SK-N-SH (cell line): ENCODE results near the gene LYL1. TPM values are rescaled to one million over a fixed set of nuclear protein-coding genes. Genes with fewer than 3 reads are reported as not detected.

Experiments
- CTCF ChIA-PET: fragments of 300-600, 350-600 bp; formaldehyde crosslinking; extraction: SDS; loops from one replicate; lab custom pipeline; 2021; lab: Yijun Ruan, JAX
- POLR2A ChIA-PET: fragments of 350-600 bp; sonication (Branson Sonifier 250); formaldehyde crosslinking; extraction: SDS; loops from one replicate; lab custom pipeline; 2020; ENCODE audit warnings: antibody characterized with exemption, inconsistent platforms; lab: Yijun Ruan, JAX
- DNase-seq: peaks from one replicate; pipeline ENCODE4 v3.0.0; 2012
- H2AFZ ChIP-seq: fragments of 200-600 bp; sonication (generic); 2 replicates; pipeline ENCODE4 v1.8.1; 2016; ENCODE audit warnings: antibody characterized with exemption, mild to moderate bottlenecking, low read depth
- H3F3A ChIP-seq: fragments of 200-600 bp; sonication (generic); replicated peaks from 2 replicates; pipeline ENCODE3; 2016; ENCODE audit warnings: antibody characterized with exemption, mild to moderate bottlenecking; ENCODE audit not compliant: insufficient read depth
- H3K27ac ChIP-seq, 2 experiments: fragments of 200-500 bp in 1 of 2; fragments of 200-600 bp in 1 of 2; sonication (Bioruptor generic) in 1 of 2; sonication (generic), shearing (Covaris generic) in 1 of 2; 2 replicates each; pipeline versions ENCODE4 v1.5.1 to v1.6.1; 2014 to 2016; ENCODE audit warnings: low read depth in 2 of 2, inconsistent platforms in 1 of 2, low read length in 1 of 2, mild to moderate bottlenecking in 1 of 2, mixed read lengths in 1 of 2
- H3K27me3 ChIP-seq: fragments of 200-600 bp; sonication (generic), shearing (Covaris generic); 2 replicates; pipeline ENCODE4 v1.6.1; 2016; ENCODE audit warnings: mixed run types; ENCODE audit not compliant: insufficient read depth
- H3K36me3 ChIP-seq, 2 experiments: fragments of 200-500 bp in 1 of 2; fragments of 200-600 bp in 1 of 2; sonication (Bioruptor generic) in 1 of 2; sonication (generic) in 1 of 2; replicated peaks in 1 of 2; 2 replicates each; pipeline versions ENCODE3 to v1.5.1; 2014 to 2016; ENCODE audit warnings: low read length in 1 of 2, mild to moderate bottlenecking in 1 of 2; ENCODE audit not compliant: insufficient read depth in 2 of 2, control insufficient read depth in 1 of 2
- H3K4me1 ChIP-seq, 2 experiments: fragments of 200-500 bp in 1 of 2; fragments of 200-600 bp in 1 of 2; sonication (Bioruptor generic) in 1 of 2; sonication (generic), shearing (Covaris generic) in 1 of 2; 2 replicates each; pipeline versions ENCODE4 v1.5.1 to v1.6.1; 2014 to 2016; ENCODE audit warnings: low read depth in 1 of 2, low read length in 1 of 2, mixed run types in 1 of 2; ENCODE audit not compliant: insufficient read depth in 2 of 2, control insufficient read depth in 1 of 2
- H3K4me2 ChIP-seq: fragments of 200-600 bp; sonication (generic), shearing (Covaris generic); 2 replicates; pipeline ENCODE4 v1.6.1; 2017; ENCODE audit warnings: mixed run types
- H3K4me3 ChIP-seq, 2 experiments: fragments of 200-500 bp in 1 of 2; fragments of 200-600 bp in 1 of 2; sonication (Bioruptor generic) in 1 of 2; sonication (generic), shearing (Covaris generic) in 1 of 2; 2 replicates each; pipeline versions ENCODE4 v1.5.1 to v1.8.1; 2014 to 2016; ENCODE audit warnings: low read depth in 2 of 2, inconsistent platforms in 1 of 2, low read length in 1 of 2, mild to moderate bottlenecking in 1 of 2, mixed read lengths in 1 of 2, moderate library complexity in 1 of 2
- H3K79me2 ChIP-seq: fragments of 200-600 bp; sonication (generic); 2 replicates; pipeline ENCODE4 v1.8.1; 2017; ENCODE audit warnings: mild to moderate bottlenecking; ENCODE audit not compliant: insufficient read depth
- H3K9ac ChIP-seq: fragments of 200-600 bp; sonication (generic); 2 replicates; pipeline ENCODE4 v1.6.1; 2017; ENCODE audit warnings: mixed run types
- H3K9me2 ChIP-seq: fragments of 200-600 bp; sonication (generic); 2 replicates; pipeline ENCODE4 v1.6.1; 2017; ENCODE audit warnings: mixed run types
- H3K9me3 ChIP-seq: fragments of 200-600 bp; sonication (generic); 2 replicates; pipeline ENCODE4 v1.6.1; 2017; ENCODE audit warnings: mixed run types, mild to moderate bottlenecking, moderate library complexity
- H4K20me1 ChIP-seq: fragments of 200-600 bp; sonication (generic); 2 replicates; pipeline ENCODE4 v1.6.1; 2017; ENCODE audit warnings: mild to moderate bottlenecking, mixed run types; ENCODE audit not compliant: insufficient read depth
- ELF1 ChIP-seq: IDR thresholded peaks from 2 replicates; pipeline ENCODE4 v1.4.0; 2012
- EP300 ChIP-seq, 2 experiments: IDR thresholded peaks; 2 replicates each; pipeline versions ENCODE4 v1.4.0 to v1.6.1; 2012; ENCODE audit warnings: borderline replicate concordance in 1 of 2, low read depth in 1 of 2, low read length in 1 of 2
- EZH2phosphoT487 ChIP-seq: fragments of 200-600 bp; sonication (generic); IDR thresholded peaks from 2 replicates; pipeline ENCODE4 v1.6.1; 2017; ENCODE audit warnings: low read depth, mixed run types, mild to moderate bottlenecking, antibody characterized with exemption, moderate library complexity, borderline replicate concordance
- GATA2 ChIP-seq: sonication (generic); formaldehyde crosslinking; IDR thresholded peaks from 2 replicates; pipeline ENCODE4 v1.5.0; 2020; ENCODE audit warnings: mild to moderate bottlenecking, missing genetic modification reagents
- JUND ChIP-seq: IDR thresholded peaks from 2 replicates; pipeline ENCODE4 v1.4.0; 2012
- MXI1 ChIP-seq: IDR thresholded peaks from 2 replicates; pipeline ENCODE4 v1.6.1; 2012; ENCODE audit warnings: mild to moderate bottlenecking, low read depth, low read length, improper control_type of control experiment
- PBX3 ChIP-seq: IDR thresholded peaks from 2 replicates; pipeline ENCODE4; 2012
- POLR2AphosphoS5 ChIP-seq: IDR thresholded peaks from 2 replicates; pipeline ENCODE4 v1.6.1; 2012; ENCODE audit warnings: low read depth, low read length
- RCOR1 ChIP-seq: fragments of 150-350 bp; IDR thresholded peaks from 2 replicates; pipeline ENCODE4 v1.6.1; 2017; ENCODE audit warnings: antibody characterized with exemption, low read length
- RFX5 ChIP-seq: IDR thresholded peaks from 2 replicates; pipeline ENCODE4 v1.6.1; 2012; ENCODE audit warnings: mild to moderate bottlenecking, improper control_type of control experiment, low read length
- RXRA ChIP-seq: IDR thresholded peaks from 2 replicates; pipeline ENCODE4 v1.4.0; 2012; ENCODE audit warnings: low read depth, mild to moderate bottlenecking, borderline replicate concordance
- SIN3A ChIP-seq: IDR thresholded peaks from 2 replicates; pipeline ENCODE4 v1.6.1; 2012; ENCODE audit warnings: low read depth, mild to moderate bottlenecking, low read length, moderate library complexity, borderline replicate concordance
- SMC3 ChIP-seq: IDR thresholded peaks from 2 replicates; pipeline ENCODE4 v1.6.1; 2012; ENCODE audit warnings: low read depth, low read length, improper control_type of control experiment
- TAF1 ChIP-seq: IDR thresholded peaks from 2 replicates; pipeline ENCODE4 v1.6.1; 2012; ENCODE audit warnings: low read depth, mild to moderate bottlenecking, low read length, moderate library complexity, borderline replicate concordance
- TEAD4 ChIP-seq: IDR thresholded peaks from 2 replicates; pipeline ENCODE4 v1.4.0; 2012; ENCODE audit warnings: mild to moderate bottlenecking, borderline replicate concordance; ENCODE audit not compliant: insufficient read depth
- YY1 ChIP-seq: IDR thresholded peaks from 2 replicates; pipeline ENCODE4 v1.4.0; 2012; ENCODE audit warnings: low read depth, mild to moderate bottlenecking
- WGBS: methylation state at CpG from one replicate; pipeline ENCODE4 v1.1.6; 2017; ENCODE audit warnings: low lambda C conversion rate; 5-methylcytosine and 5-hydroxymethylcytosine counted together
- polyA plus RNA-seq, 3 experiments: library from polyadenylated mRNA; depleted of rRNA; stranded (reverse); fragments of >200 nt; gene quantifications; 2 replicates each; pipeline ENCODE4 v1.2.3, GENCODE V29; 2012
- TF ChIP-seq, protein P1 (sequence below): fragments of 150-350 bp; IDR thresholded peaks from 2 replicates; pipeline ENCODE4 v1.6.1; 2017; ENCODE audit warnings: antibody characterized with exemption, low read length, low read depth, borderline replicate concordance
- TF ChIP-seq, protein P2 (sequence below): IDR thresholded peaks from 2 replicates; pipeline ENCODE4 v1.4.0; 2012; ENCODE audit warnings: low read depth
- TF ChIP-seq, protein P3 (sequence below): fragments of 150-350 bp; IDR thresholded peaks from 2 replicates; pipeline ENCODE4 v1.6.1; 2016; ENCODE audit warnings: mild to moderate bottlenecking, low read depth, low read length

LYL1 gene
- 1.1 and 2.2 TPM in 2 replicates for polyA plus RNA-seq (2012; rRNA removed)
- 0.80 and 1.8 TPM in 2 replicates for polyA plus RNA-seq (2012; cell fraction: cytosol; rRNA removed)
- polyA plus RNA-seq (2012; cell fraction: nucleus; rRNA removed) = 3.7 and 4.9 TPM in 2 replicates

DNA sequence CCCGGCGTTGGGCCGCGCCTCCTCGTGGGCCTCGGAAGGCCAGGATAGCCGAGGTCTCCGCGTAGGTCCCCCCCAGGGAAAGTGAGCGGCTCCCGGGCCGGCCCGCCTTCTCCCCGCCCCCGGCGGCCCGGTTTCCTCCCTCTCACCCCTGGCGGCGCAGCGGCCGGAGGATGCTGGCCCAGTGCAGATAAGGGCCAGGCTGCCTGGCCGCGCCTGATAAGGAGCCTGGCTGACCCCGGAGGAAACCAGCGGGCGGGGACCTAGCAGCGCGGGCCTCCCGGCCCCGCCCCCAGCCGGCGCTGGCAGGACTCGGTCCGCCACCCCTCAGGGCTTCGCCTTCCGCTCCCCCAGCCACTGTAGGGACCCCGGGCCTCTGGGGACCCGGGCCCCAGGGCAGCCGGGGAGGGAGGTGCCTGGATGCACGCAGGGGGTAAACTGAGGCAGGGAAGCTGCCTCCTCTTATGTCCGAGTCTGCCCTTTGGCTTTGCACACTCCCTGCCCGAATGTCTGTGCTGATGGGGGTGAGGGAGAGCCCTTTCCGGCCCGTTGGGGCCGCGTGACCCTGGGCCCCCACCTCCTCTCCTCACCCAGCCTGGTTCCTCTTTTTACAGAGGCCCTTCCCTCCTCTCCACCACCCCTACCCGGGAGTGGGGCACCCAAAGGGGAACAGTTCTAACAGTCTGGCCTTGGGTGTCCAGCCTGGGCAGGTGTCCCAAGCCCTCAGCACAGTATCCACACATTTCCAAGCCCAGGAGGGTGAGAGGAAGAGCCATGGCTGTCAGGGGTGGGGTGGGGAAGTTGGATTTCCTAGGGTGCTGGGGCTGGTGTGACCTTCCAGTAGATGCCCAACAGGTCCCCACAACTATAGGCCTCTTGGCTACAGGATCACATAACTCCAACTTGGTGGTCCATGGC lies at the start of gene LYL1:
TSS of gene LYL1 (minus strand) at position 193 of the 915 bp plus-strand sequence. CDS start 1,687 bp downstream, outside the sequence.
- peak within 1 kb of the TSS; percentile 40 to 92 for H3K27ac ChIP-seq
- H3K9me2 ChIP-seq = no peaks in the 10 kb centered on the region

GRCh38 chr19:13151605-13152355 lies 49.1 kb upstream of the LYL1 start:
- H3K9me3 ChIP-seq = no peaks in the 10 kb centered on the region
- H3K27me3 ChIP-seq = no peaks in the 10 kb centered on the region
- peaks cover 4 to 23% of the 10 kb centered on the region in 2 experiments; a peak in 1 of 4 replicates for H3K4me1 ChIP-seq
- DNase-seq = peak; percentile 95
- ChIA-PET POLR2A (interaction anchor here (0.7 to 2.2 kb wide), 14 partner anchors 9 to 1974 kb away, joined by 3 to 73 read pairs (median 4); partner anchors contain the start of genes DAND5, GCDH and NACC1), CTCF (interaction anchor here (0.8 to 1.8 kb wide), 13 partner anchors 12 to 186 kb away, joined by 3 to 11 read pairs (median 5); partner anchors contain the start of genes DAND5 and NACC1)
- peaks cover 25% of the 10 kb centered on the region for H4K20me1 ChIP-seq
- peaks cover 0 to 19% of the 10 kb centered on the region in 2 experiments for H3K36me3 ChIP-seq
- whole genome bisulfite sequencing = 0% methylated on average over 24 of the region's 71 CpGs
- H2AFZ ChIP-seq = peak overlapping the region; percentile 39; the same call in 1 of the 2 replicates
- H3F3A ChIP-seq = peaks cover 29% of the 10 kb centered on the region
- H3K9ac ChIP-seq = peak overlapping the region; percentile 94
- H3K79me2 ChIP-seq = peaks cover 64% of the 10 kb centered on the region
- no peaks in the 10 kb centered on the region for H3K9me2 ChIP-seq
- peak overlapping the region; percentile 98 to 99 for H3K27ac ChIP-seq
- H3K4me3 ChIP-seq = peak overlapping the region; percentile 90 to 94
- H3K4me2 ChIP-seq = peak overlapping the region; percentile 98
- 0 out of 2 replicates have a peak, but pooled peaks have one; percentile 34 for TF ChIP-seq YY1
- peak; percentile 97 for TF ChIP-seq POLR2AphosphoS5
- TF ChIP-seq, protein P1, sequence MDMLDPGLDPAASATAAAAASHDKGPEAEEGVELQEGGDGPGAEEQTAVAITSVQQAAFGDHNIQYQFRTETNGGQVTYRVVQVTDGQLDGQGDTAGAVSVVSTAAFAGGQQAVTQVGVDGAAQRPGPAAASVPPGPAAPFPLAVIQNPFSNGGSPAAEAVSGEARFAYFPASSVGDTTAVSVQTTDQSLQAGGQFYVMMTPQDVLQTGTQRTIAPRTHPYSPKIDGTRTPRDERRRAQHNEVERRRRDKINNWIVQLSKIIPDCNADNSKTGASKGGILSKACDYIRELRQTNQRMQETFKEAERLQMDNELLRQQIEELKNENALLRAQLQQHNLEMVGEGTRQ = peak; percentile 15; the same call in 1 of the 2 replicates
- no peak for TF ChIP-seq RCOR1
- TF ChIP-seq PBX3 = peak; percentile 22; the same call in 1 of the 2 replicates
- TF ChIP-seq EZH2phosphoT487 = no peak
- peak; percentile 57 for TF ChIP-seq ELF1
- TF ChIP-seq, protein P2, sequence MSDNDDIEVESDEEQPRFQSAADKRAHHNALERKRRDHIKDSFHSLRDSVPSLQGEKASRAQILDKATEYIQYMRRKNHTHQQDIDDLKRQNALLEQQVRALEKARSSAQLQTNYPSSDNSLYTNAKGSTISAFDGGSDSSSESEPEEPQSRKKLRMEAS = peak; percentile 95
- no peak for TF ChIP-seq JUND
- peak; percentile 20; the same call in 1 of the 2 replicates for TF ChIP-seq RXRA
- peak; percentile 81 for TF ChIP-seq TEAD4
- TF ChIP-seq, protein P3, sequence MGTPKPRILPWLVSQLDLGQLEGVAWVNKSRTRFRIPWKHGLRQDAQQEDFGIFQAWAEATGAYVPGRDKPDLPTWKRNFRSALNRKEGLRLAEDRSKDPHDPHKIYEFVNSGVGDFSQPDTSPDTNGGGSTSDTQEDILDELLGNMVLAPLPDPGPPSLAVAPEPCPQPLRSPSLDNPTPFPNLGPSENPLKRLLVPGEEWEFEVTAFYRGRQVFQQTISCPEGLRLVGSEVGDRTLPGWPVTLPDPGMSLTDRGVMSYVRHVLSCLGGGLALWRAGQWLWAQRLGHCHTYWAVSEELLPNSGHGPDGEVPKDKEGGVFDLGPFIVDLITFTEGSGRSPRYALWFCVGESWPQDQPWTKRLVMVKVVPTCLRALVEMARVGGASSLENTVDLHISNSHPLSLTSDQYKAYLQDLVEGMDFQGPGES = no peak
- peak; percentile 16; the same call in 1 of the 2 replicates for TF ChIP-seq SMC3
- no peak for TF ChIP-seq RFX5
- peak; percentile 81; the same call in 1 of the 2 replicates for TF ChIP-seq SIN3A

More for the DNA sequence above, at the start of gene LYL1:
- Histone ChIP-seq H3F3A (peaks cover 5% of the 10 kb centered on the region), H3K79me2 (peaks cover 12% of the 10 kb centered on the region; the same call in 1 of the 2 replicates), H3K4me2 (peak within 1 kb of the TSS; percentile 81), H3K27me3 (no peaks in the 10 kb centered on the region), H3K4me3 (peak within 1 kb of the TSS; percentile 42 to 51), H3K9me3 (no peaks in the 10 kb centered on the region), H3K9ac (peak within 1 kb of the TSS; percentile 71), H2AFZ (peak within 1 kb of the TSS; percentile 32; the same call in 1 of the 2 replicates), H3K4me1 (peaks cover 0 to 24% of the 10 kb centered on the region in 2 experiments; a peak in 3 of 4 replicates), H4K20me1 (no peaks in the 10 kb centered on the region), H3K36me3 (peaks cover 0 to 15% of the 10 kb centered on the region in 2 experiments)
- ChIA-PET CTCF (interaction anchor here (0.7 to 9.5 kb wide), 7 partner anchors 10 to 139 kb away, joined by 3 to 76 read pairs (median 10); no protein-coding TSS in a partner anchor), POLR2A (no interaction called here)
- peak; percentile 97 for DNase-seq
- TF ChIP-seq EP300 (IDR thresholded peaks at IDR 0.05; ENCODE audit: borderline replicate concordance in 1 of 2, low read depth in 1 of 2, low read length in 1 of 2) (peak in 1 of 2 experiments; percentile 56; a peak in 1 of 4 replicates), RCOR1 (peak; percentile 40; the same call in 1 of the 2 replicates), POLR2AphosphoS5 (peak; percentile 33; the same call in 1 of the 2 replicates), TAF1 (no peak), GATA2 (CRISPR knock-in tag) (peak; percentile 97), MXI1 (peak; percentile 22; the same call in 1 of the 2 replicates), YY1 (0 out of 2 replicates have a peak, but pooled peaks have one; percentile 24), ELF1 (no peak)
- TF ChIP-seq, protein P2 = peak; percentile 74
- 20% methylated on average over 23 of the region's 47 CpGs for WGBS
